HUES48 (cell line): Measurements from ENCODE around the gene ATP9B.

Experiments
- H3K27ac ChIP-seq: one replicate; pipeline ENCODE4 v1.7.0; 2013; ENCODE audit warnings: low read depth, low read length, inconsistent platforms
- H3K27me3 ChIP-seq: 2 replicates; pipeline ENCODE4 v1.6.1; 2013; ENCODE audit warnings: mild to moderate bottlenecking, low read length; ENCODE audit not compliant: control insufficient read depth, insufficient read depth
- H3K36me3 ChIP-seq: 2 replicates; pipeline ENCODE4 v1.6.1; 2013; ENCODE audit warnings: low read length; ENCODE audit not compliant: control insufficient read depth, insufficient read depth
- H3K4me1 ChIP-seq: 2 replicates; pipeline ENCODE4 v1.6.1; 2013; ENCODE audit warnings: mild to moderate bottlenecking, low read length; ENCODE audit not compliant: control insufficient read depth, insufficient read depth
- H3K4me3 ChIP-seq: 2 replicates; pipeline ENCODE4 v1.5.1; 2013; ENCODE audit warnings: mild to moderate bottlenecking, low read depth, low read length
- H3K9ac ChIP-seq: 2 replicates; pipeline ENCODE4 v1.6.1; 2013; ENCODE audit warnings: mild to moderate bottlenecking, low read depth, low read length, moderate library complexity
- H3K9me3 ChIP-seq: 2 replicates; pipeline ENCODE4 v1.6.1; 2013; ENCODE audit warnings: low read length; ENCODE audit not compliant: control insufficient read depth, insufficient read depth

Gene ATP9B

GRCh38 chr18:79173742-79174141 is 104.5 kb downstream of the ATP9B start:
- H3K36me3 ChIP-seq: 0 out of 2 replicates have a peak, but pooled peaks cover 4% of the 10 kb centered on the region
- no peak overlapping the region for H3K9ac ChIP-seq
- H3K27me3 ChIP-seq: no peaks in the 10 kb centered on the region
- no peaks in the 10 kb centered on the region for H3K9me3 ChIP-seq
- no peak overlapping the region for H3K4me3 ChIP-seq
- no peaks in the 10 kb centered on the region for H3K4me1 ChIP-seq
- no peak overlapping the region for H3K27ac ChIP-seq

DNA sequence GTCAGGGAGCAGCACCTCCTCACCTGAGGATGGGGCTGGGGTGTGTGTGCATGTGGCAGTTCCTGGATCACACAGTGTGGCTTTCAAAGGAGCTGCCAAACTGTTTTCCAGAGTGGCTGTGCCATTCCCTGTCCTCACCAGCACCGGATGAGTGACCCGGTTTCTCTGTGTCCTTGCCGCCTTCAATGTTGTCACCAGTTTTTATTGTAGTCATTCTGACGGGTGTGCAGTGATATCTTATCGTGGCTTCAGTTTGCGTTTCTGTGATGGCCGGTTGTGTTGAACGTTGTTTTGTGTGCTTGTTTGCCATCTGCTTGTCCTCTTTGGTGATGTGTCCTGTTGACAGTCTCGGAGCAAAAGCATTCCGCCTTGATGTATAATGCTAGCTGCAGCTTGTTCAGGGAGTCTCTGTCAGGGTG is 108.9 kb downstream of the ATP9B start:
- Histone ChIP-seq H3K9me3 (no peaks in the 10 kb centered on the region), H3K36me3 (0 out of 2 replicates have a peak, but pooled peaks cover 4% of the 10 kb centered on the region), H3K27ac (no peak overlapping the region), H3K4me3 (no peak overlapping the region), H3K9ac (no peak overlapping the region), H3K4me1 (peaks cover 21% of the 10 kb centered on the region), H3K27me3 (no peaks in the 10 kb centered on the region)

DNA sequence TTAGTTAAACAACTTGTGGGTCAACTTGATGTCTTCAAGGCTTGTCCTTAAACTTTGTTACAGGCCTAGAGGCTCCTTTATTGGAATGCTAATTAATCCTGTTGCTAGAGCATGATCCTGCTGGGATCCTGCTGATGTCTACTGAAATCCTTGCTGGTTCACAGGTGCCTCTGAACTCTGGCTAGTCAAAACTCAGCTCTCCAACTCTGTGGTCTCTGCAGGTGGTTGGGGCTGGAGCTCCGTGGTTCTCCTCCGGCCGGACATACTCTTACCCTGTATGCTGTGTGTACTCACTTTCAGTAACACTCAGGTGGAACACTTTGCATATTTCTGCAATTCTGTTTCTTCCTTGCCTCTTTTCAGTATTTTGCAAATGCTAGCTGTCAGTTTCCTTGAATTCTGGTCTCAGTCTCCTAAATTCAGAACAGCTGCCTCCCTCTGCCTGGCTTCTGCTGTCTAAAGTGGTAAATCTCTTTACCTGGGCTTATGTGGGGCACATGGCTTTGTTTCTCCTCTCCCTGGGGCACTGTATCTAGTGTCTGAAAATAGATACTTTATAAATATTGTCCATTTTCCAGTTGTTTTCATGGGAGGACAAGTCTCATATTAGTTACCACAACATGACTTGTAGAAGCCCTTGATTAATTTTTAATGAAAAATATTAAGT is 113.0 kb downstream of the ATP9B start:
- no peaks in the 10 kb centered on the region for H3K9me3 ChIP-seq
- peak overlapping the region; percentile 20; the same call in 1 of the 2 replicates for H3K4me3 ChIP-seq
- H3K27me3 ChIP-seq: no peaks in the 10 kb centered on the region
- H3K4me1 ChIP-seq: peaks cover 29% of the 10 kb centered on the region
- H3K9ac ChIP-seq: no peak overlapping the region
- H3K36me3 ChIP-seq: no peaks in the 10 kb centered on the region
- H3K27ac ChIP-seq: peak overlapping the region; percentile 48

DNA sequence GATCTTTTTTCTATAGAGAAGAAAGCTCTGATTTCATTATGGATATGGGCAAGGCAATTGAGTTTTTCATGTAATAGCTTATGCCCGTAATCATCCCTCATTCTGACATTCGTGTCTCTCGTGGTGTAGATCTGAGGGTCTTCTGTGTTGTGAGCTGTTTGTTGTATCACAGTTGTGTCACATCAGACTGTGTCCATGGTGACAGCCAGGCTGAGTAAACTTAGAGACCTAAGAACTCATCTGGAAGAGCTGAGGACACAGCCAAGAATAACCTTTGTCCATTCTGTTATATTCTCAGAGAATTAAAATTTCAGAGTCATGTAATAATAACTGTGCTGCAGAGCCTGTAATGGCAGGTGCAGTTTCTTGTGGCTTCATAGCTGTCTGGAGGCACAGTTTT is 116.5 kb downstream of the ATP9B start:
- peaks cover 29% of the 10 kb centered on the region for H3K4me1 ChIP-seq
- H3K9me3 ChIP-seq: no peaks in the 10 kb centered on the region

GRCh38 chr18:79186649-79187048 is 117.5 kb downstream of the ATP9B start:
- no peaks in the 10 kb centered on the region for H3K36me3 ChIP-seq
- no peaks in the 10 kb centered on the region for H3K27me3 ChIP-seq
- peaks cover 21% of the 10 kb centered on the region for H3K4me1 ChIP-seq
- H3K9me3 ChIP-seq: no peaks in the 10 kb centered on the region
- H3K9ac ChIP-seq: no peak overlapping the region
- no peak overlapping the region for H3K4me3 ChIP-seq
- no peak overlapping the region for H3K27ac ChIP-seq

More for the DNA sequence above, 116.5 kb downstream of the ATP9B start:
- no peak overlapping the region for H3K4me3 ChIP-seq
- no peak overlapping the region for H3K9ac ChIP-seq
- H3K27me3 ChIP-seq: no peaks in the 10 kb centered on the region
- no peaks in the 10 kb centered on the region for H3K36me3 ChIP-seq
- no peak overlapping the region for H3K27ac ChIP-seq

- no peaks in the 10 kb centered on the region for H3K9me3 ChIP-seq
- H3K36me3 ChIP-seq: no peaks in the 10 kb centered on the region
- no peak overlapping the region for H3K9ac ChIP-seq
- H3K27me3 ChIP-seq: no peaks in the 10 kb centered on the region
- H3K27ac ChIP-seq: no peak overlapping the region
- no peak overlapping the region for H3K4me3 ChIP-seq
- peaks cover 12% of the 10 kb centered on the region for H3K4me1 ChIP-seq
These were observed 118.5 kb downstream of the ATP9B start for GRCh38 chr18:79187532-79188277.

DNA sequence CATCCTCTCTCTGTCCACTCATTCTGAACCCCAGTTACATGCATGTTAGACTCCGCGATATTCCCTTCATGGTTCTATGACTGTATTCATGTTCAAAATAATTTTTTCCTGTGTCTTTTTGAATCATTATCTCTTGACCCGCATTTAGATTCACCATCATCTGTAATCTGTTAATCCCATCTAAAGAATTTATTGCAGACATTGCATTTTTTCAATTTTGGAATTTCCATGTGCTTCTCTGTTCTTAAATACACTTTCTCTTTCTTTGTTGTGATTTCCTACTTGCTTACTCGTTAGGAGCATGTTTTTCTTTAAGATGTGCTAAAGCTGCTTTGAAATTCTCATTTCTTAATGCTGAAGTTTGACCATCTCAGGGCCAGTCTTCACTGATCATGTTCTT is 122.2 kb downstream of the ATP9B start:
- no peak overlapping the region for H3K9ac ChIP-seq
- no peak overlapping the region for H3K27ac ChIP-seq
- no peaks in the 10 kb centered on the region for H3K9me3 ChIP-seq
- H3K27me3 ChIP-seq: no peaks in the 10 kb centered on the region
- 0 out of 2 replicates have a peak, but pooled peaks cover 4% of the 10 kb centered on the region for H3K36me3 ChIP-seq
- no peaks in the 10 kb centered on the region; the same call in 1 of the 2 replicates for H3K4me1 ChIP-seq
- no peak overlapping the region for H3K4me3 ChIP-seq

DNA sequence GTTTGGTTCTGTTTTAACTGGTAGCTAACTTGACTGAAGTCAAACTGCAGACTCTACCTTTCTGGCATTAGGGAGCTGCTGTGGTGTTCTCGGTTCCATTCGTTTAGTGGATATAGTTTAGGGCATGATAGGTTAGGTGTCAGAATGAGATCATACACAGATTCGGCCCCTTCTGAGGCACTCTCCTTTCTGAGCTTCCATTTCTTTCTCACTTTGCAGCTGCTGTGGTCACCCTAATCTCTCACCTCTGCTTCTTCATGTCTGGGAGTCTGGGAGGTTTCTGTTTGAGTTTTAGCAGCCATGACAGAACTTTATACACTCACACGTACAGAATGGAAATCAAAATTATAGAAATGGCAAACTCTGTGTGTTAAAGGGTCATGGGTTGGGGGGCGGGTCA is 122.8 kb downstream of the ATP9B start:
- H3K27me3 ChIP-seq: no peaks in the 10 kb centered on the region
- H3K27ac ChIP-seq: no peak overlapping the region
- H3K9ac ChIP-seq: no peak overlapping the region
- no peaks in the 10 kb centered on the region; the same call in 1 of the 2 replicates for H3K4me1 ChIP-seq
- H3K4me3 ChIP-seq: no peak overlapping the region
- no peaks in the 10 kb centered on the region for H3K9me3 ChIP-seq
- 0 out of 2 replicates have a peak, but pooled peaks cover 4% of the 10 kb centered on the region for H3K36me3 ChIP-seq

- H3K36me3 ChIP-seq: 0 out of 2 replicates have a peak, but pooled peaks cover 4% of the 10 kb centered on the region
- H3K4me3 ChIP-seq: no peak overlapping the region
- no peaks in the 10 kb centered on the region for H3K27me3 ChIP-seq
- no peak overlapping the region for H3K27ac ChIP-seq
- H3K9me3 ChIP-seq: no peaks in the 10 kb centered on the region
- H3K9ac ChIP-seq: no peak overlapping the region
- H3K4me1 ChIP-seq: no peaks in the 10 kb centered on the region
These were observed 124.6 kb downstream of the ATP9B start for GRCh38 chr18:79193826-79194225.

DNA sequence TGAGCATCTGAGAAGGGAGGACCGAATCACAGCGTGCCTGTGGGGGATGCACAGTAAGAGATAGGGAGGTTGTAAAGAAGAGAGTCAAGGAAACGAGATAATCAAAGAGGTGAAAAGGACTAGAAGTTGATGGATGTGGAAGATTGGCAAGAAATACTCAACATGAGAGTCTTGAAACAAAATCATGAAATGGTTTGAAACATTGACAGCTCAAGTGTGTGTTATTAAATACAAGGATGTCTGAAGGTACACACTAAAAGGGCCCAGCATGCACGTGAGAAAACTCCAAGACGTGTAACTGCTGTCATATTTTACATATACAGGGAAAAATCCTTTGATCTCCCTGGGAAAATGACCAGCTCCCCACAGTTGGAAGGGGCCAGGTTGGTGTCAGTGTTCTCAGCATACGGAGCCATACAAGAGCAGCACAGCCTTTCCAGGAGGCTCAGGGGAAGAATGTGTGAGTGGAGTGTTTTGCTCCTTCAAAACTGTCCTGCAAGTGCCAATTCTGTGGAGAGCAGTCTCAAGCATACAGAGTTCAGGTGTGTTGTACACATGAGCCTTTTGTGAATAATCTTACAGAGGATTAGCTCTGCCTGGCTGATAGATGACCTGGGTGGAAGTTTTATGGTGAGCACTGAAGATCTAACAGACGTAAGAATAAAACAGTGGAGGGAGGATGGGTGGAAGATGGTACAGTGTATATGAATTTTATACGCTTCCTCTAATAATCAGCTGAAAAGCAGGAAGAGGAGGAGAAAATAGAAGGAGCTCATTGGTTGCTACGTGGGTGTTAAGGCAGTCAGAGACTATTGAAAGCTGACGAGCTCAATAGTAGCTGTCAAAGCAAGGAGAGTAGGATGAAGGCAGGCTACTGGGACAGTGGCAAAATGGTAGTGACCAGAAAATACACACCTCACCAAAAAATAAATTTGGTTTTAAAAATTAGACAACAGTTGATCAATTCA is 126.8 kb downstream of the ATP9B start:
- Histone ChIP-seq H3K36me3 (0 out of 2 replicates have a peak, but pooled peaks cover 4% of the 10 kb centered on the region), H3K4me3 (no peak overlapping the region), H3K27ac (no peak overlapping the region), H3K27me3 (no peaks in the 10 kb centered on the region), H3K4me1 (no peaks in the 10 kb centered on the region), H3K9me3 (no peaks in the 10 kb centered on the region), H3K9ac (no peak overlapping the region)
